Measurements from ENCODE around the gene SCAF1. TPM values are rescaled to one million over a fixed set of nuclear protein-coding genes. Genes with fewer than 3 reads are reported as not detected.

SCAF1 gene
- total and polyA plus RNA-seq, 2 of the 13 experiments (the other 11 are each of a cell fraction or from before 2014, with no cell fraction given): 3.3 to 6.1 TPM

- TF ChIP-seq CHD4 (IDR thresholded peaks at IDR 0.05; ENCODE audit: borderline replicate concordance, low read length) (no peak), ZNF484 (CRISPR knock-in tag; IDR thresholded peaks at IDR 0.05; ENCODE audit: borderline replicate concordance, low read depth) (no peak), ETV5 (CRISPR knock-in tag; IDR thresholded peaks at IDR 0.05; ENCODE audit: borderline replicate concordance) (peak; percentile 55), PRPF4 (IDR thresholded peaks at IDR 0.05; ENCODE audit: low read depth, low read length, poor library complexity, severe bottlenecking) (no peak), MAFK (conservative IDR thresholded peaks at IDR 0.05 in 1 of 2, IDR thresholded peaks at IDR 0.05 in 1 of 2; ENCODE audit: low read length in 2 of 2) (no peak), RARA (CRISPR knock-in tag; IDR thresholded peaks at IDR 0.05) (peak; percentile 27; the same call in 1 of the 2 replicates), RNF2 (conservative IDR thresholded peaks at IDR 0.05; ENCODE audit: low read depth) (no peak), HIVEP1 (CRISPR knock-in tag; IDR thresholded peaks at IDR 0.05) (0 out of 2 replicates have a peak, but pooled peaks have one; percentile 23), CAMTA2 (CRISPR knock-in tag; IDR thresholded peaks at IDR 0.05; ENCODE audit: borderline replicate concordance) (no peak), SMAD9 (CRISPR knock-in tag; IDR thresholded peaks at IDR 0.05) (no peak), SIX1 (CRISPR knock-in tag; IDR thresholded peaks at IDR 0.05; ENCODE audit: borderline replicate concordance) (no peak), ETS1 (CRISPR knock-in tag; IDR thresholded peaks at IDR 0.05) (no peak), NRL (CRISPR knock-in tag; IDR thresholded peaks at IDR 0.05; ENCODE audit: borderline replicate concordance) (0 out of 2 replicates have a peak, but pooled peaks have one; percentile 9), ADNP (CRISPR knock-in tag; IDR thresholded peaks at IDR 0.05) (no peak), HMGA1 (CRISPR knock-in tag; conservative IDR thresholded peaks at IDR 0.05) (no peak), NKX3-1 (CRISPR knock-in tag; IDR thresholded peaks at IDR 0.05) (no peak), PTBP1 (IDR thresholded peaks at IDR 0.05; ENCODE audit: low read depth, low read length, poor library complexity, severe bottlenecking) (no peak), CBX1 (IDR thresholded peaks at IDR 0.05; ENCODE audit: low read depth) (no peak), GPBP1L1 (CRISPR knock-in tag; IDR thresholded peaks at IDR 0.05) (no peak), ARID5B (CRISPR knock-in tag; IDR thresholded peaks at IDR 0.05) (peak; percentile 43; the same call in 1 of the 2 replicates), LBX2 (CRISPR knock-in tag; IDR thresholded peaks at IDR 0.05; ENCODE audit: borderline replicate concordance) (no peak), ZNF20 (CRISPR knock-in tag; IDR thresholded peaks at IDR 0.05) (no peak; the same call in 1 of the 2 replicates), ATF7-NPFF (CRISPR knock-in tag; IDR thresholded peaks at IDR 0.05; ENCODE audit: low read depth) (no peak)
Measured at GRCh38 chr19:49641688-49642491, at the start of gene SCAF1 (continued).

Measured in HepG2 (cell line).